ENCODE measurements around the gene SLC4A2. TPM values are rescaled to one million over a fixed set of nuclear protein-coding genes. Genes with fewer than 3 reads are reported as not detected.
A peak's percentile ranks its signal among the peaks of the same experiment; 100 is the strongest.

The SLC4A2 gene
- total RNA-seq, 2 donors from 2014 or later, result 55.3 to 114 TPM

DNA sequence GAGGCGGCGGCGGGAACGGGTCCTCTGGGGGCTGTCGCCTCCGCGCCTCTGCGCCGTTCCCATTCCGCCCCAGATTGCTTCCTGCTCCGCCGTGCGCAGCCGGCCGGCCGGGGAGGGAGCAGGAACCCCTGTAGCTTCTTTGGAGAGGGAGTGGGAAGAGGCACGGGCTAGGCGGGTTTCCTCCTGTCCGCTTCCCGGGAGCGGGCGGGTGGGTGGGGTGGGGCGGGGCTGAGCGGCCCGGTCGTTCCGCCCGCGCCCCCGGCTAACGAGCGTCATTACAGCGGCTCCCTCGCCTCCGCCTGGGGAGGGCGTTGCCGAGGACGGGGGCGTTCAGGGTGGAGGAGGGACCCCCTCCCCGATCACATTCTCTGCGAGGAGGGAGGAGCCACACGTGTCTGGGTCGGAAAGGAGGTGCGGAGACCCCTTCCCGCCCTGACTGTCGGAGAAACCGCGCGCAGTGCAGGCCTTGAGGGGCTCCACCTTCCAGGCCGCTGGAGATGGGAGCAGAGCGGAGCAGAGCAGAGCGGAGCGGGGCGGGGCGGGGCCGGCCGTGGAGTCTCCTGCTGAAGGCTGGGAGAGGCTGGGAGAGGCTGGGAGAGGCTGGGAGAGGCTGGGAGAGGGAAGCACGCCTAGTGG, 66.6 kb downstream of the SLC4A2 start:
- peaks cover 45% of the 10 kb centered on the region for H3K36me3 ChIP-seq
- no peaks in the 10 kb centered on the region for H3K27me3 ChIP-seq
- TF ChIP-seq CTCF (IDR thresholded peaks at IDR 0.05), result no peak
- no peaks in the 10 kb centered on the region for H3K9me3 ChIP-seq
- peak overlapping the region; percentile 34 to 60 for H3K4me3 ChIP-seq
- peaks cover 0 to 9% of the 10 kb centered on the region in 2 donors for H3K4me1 ChIP-seq
- H3K27ac ChIP-seq, result no peak overlapping the region
- DNase-seq (ENCODE audit: low spot score), result no peak

Other genes with a start within 250 kb of the SLC4A2 start
- gene AOC1, start 207.1 kb upstream of the SLC4A2 start, total RNA-seq, result not detected
- 100 to 1,000 TPM; 119 to 128 TPM for gene KCNH2, start 81.3 kb upstream of the SLC4A2 start, total RNA-seq
- gene NOS3, start 68.6 kb upstream of the SLC4A2 start, total RNA-seq, result 10 to 100 TPM; 14.5 to 78.6 TPM
- gene ATG9B, start 35.1 kb upstream of the SLC4A2 start, total RNA-seq, result not detected
- gene ABCB8, start 31.1 kb upstream of the SLC4A2 start, total RNA-seq, result 10 to 100 TPM; 11.9 to 20.6 TPM
- 1 to 10 TPM; 1.1 to 1.2 TPM for gene ASIC3, start 11.1 kb upstream of the SLC4A2 start, total RNA-seq
- gene CDK5, start 1.7 kb upstream of the SLC4A2 start, total RNA-seq, result 1 to 10 TPM; 4.4 to 4.9 TPM
- gene FASTK, start 21.2 kb downstream of the SLC4A2 start, total RNA-seq, result 10 to 100 TPM; 85.9 to 96.4 TPM
- gene TMUB1, start 23.9 kb downstream of the SLC4A2 start, total RNA-seq, result 10 to 100 TPM; 28.0 to 53.6 TPM
- gene AGAP3, start 26.9 kb downstream of the SLC4A2 start, total RNA-seq, result 10 to 100 TPM; 29.8 to 42.1 TPM
- gene GBX1, start 108.1 kb downstream of the SLC4A2 start, total RNA-seq, result not detected
- gene ASB10, start 127.7 kb downstream of the SLC4A2 start, total RNA-seq, result 10 to 100 TPM in 1 of 2 donors, 1 to 10 TPM in 1; 4.0 to 11.6 TPM
- gene H2BK1, start 150.9 kb downstream of the SLC4A2 start, total RNA-seq, result not detected
- gene ABCF2, start 167.6 kb downstream of the SLC4A2 start, total RNA-seq, result 10 to 100 TPM; 29.7 to 38.6 TPM
- 10 to 100 TPM; 24.7 to 38.1 TPM for gene CHPF2, start 172.9 kb downstream of the SLC4A2 start, total RNA-seq
- gene SMARCD3, start 189.1 kb downstream of the SLC4A2 start, total RNA-seq, result 100 to 1,000 TPM in 1 of 2 donors, 10 to 100 TPM in 1; 81.5 to 125 TPM